PC-3 (cell line): ENCODE results near the gene COL5A2. TPM values are rescaled to one million over a fixed set of nuclear protein-coding genes. Genes with fewer than 3 reads are reported as not detected.

Source experiments
- ATAC-seq: fragments of 200-7000 bp; cut with Tn5 transposase; 2 replicates; pipeline ENCODE4 v1.9.1; 2020; ENCODE audit warnings: mild to moderate bottlenecking, moderate library complexity
- BruUV-seq: library from RNA; stranded (reverse); fragments of 400-500 nt; replicated peaks from 2 replicates; lab custom pipeline; 2021; lab: Mats Ljungman, UMichigan
- CTCF ChIA-PET: fragments of 300-600 bp; sonication (Branson Sonifier 250); formaldehyde crosslinking; loops from one replicate; lab custom pipeline; 2022; ENCODE audit warnings: antibody characterized with exemption; lab: Charles Lee
- POLR2A ChIA-PET: fragments of 300-600 bp; sonication (Branson Sonifier 250); formaldehyde crosslinking; loops from one replicate; lab custom pipeline; 2022; ENCODE audit warnings: antibody characterized with exemption; ENCODE audit not compliant: unreplicated experiment; lab: Charles Lee
- DNase-seq: peaks from one replicate; pipeline ENCODE4 v3.0.0-alpha.2; 2015
- H2AFZ ChIP-seq: fragments of 300-600 bp; sonication (generic); 2 replicates; pipeline ENCODE4 v1.6.0; 2016; ENCODE audit warnings: antibody characterized with exemption, low read length
- H3F3A ChIP-seq: fragments of 300-600 bp; sonication (generic); one replicate; pipeline ENCODE4 v1.6.0; 2017; ENCODE audit warnings: antibody characterized with exemption, low read length, control low read depth, mild to moderate bottlenecking; ENCODE audit not compliant: unreplicated experiment
- H3K27ac ChIP-seq: fragments of 300-600 bp; sonication (generic); 2 replicates; pipeline ENCODE4 v1.5.1; 2016; ENCODE audit warnings: mild to moderate bottlenecking, low read length
- H3K27me3 ChIP-seq: fragments of 300-600 bp; sonication (generic); 2 replicates; pipeline ENCODE4 v1.6.1; 2016; ENCODE audit warnings: low read length, mixed read lengths
- H3K36me3 ChIP-seq: fragments of 300-600 bp; sonication (generic); 2 replicates; pipeline ENCODE4 v1.6.1; 2016; ENCODE audit warnings: low read depth, mixed run types, low read length, mixed read lengths
- H3K4me1 ChIP-seq: fragments of 300-600 bp; sonication (generic); 2 replicates; pipeline ENCODE4 v1.5.1; 2016; ENCODE audit warnings: low read length; ENCODE audit not compliant: insufficient read depth
- H3K4me2 ChIP-seq: fragments of 300-600 bp; sonication (generic); 2 replicates; pipeline ENCODE4 v1.6.0; 2016; ENCODE audit warnings: low read length
- H3K4me3 ChIP-seq: fragments of 300-600 bp; sonication (generic); 2 replicates; pipeline ENCODE4 v1.5.1; 2016; ENCODE audit warnings: mild to moderate bottlenecking, low read length, mixed read lengths
- H3K79me2 ChIP-seq: fragments of 300-600 bp; sonication (generic); 2 replicates; pipeline ENCODE4 v1.6.1; 2017; ENCODE audit warnings: low read length, mixed read lengths
- H3K9ac ChIP-seq: fragments of 300-600 bp; sonication (generic); 2 replicates; pipeline ENCODE4 v1.6.0; 2016; ENCODE audit warnings: mild to moderate bottlenecking, low read length
- H3K9me2 ChIP-seq: fragments of 300-600 bp; sonication (generic); replicated peaks from 2 replicates; pipeline ENCODE4 v1.6.1; 2016; ENCODE audit warnings: mixed run types, low read length, mixed read lengths
- H3K9me3 ChIP-seq: fragments of 300-600 bp; sonication (generic); 2 replicates; pipeline ENCODE4 v1.6.1; 2016; ENCODE audit warnings: low read length, mixed read lengths
- H4K20me1 ChIP-seq: fragments of 300-600 bp; sonication (generic); 2 replicates; pipeline ENCODE4 v1.6.1; 2016; ENCODE audit warnings: low read length, mixed read lengths
- CTCF ChIP-seq: fragments of 300-600 bp; sonication (generic); conservative IDR thresholded peaks from 2 replicates; pipeline ENCODE4 v1.5.1; 2017; ENCODE audit warnings: antibody characterized with exemption, low read depth, mild to moderate bottlenecking, low read length
- EZH2 ChIP-seq: fragments of 300-600 bp; sonication (generic); IDR thresholded peaks from one replicate; pipeline ENCODE4 v1.6.1; 2017; ENCODE audit warnings: antibody characterized with exemption, mild to moderate bottlenecking, low read length; ENCODE audit not compliant: unreplicated experiment
- EZH2phosphoT487 ChIP-seq: fragments of 300-600 bp; sonication (generic); IDR thresholded peaks from 2 replicates; pipeline ENCODE4 v1.6.1; 2018; ENCODE audit warnings: mild to moderate bottlenecking, antibody characterized with exemption, low read length, borderline replicate concordance
- intact Hi-C: fragments of 100-400 bp; cut with micrococcal nuclease; formaldehyde crosslinking; loops from 2 replicates; pipeline ENCODE4 v1.9.0; 2023
- total RNA-seq: library from RNA; depleted of rRNA; stranded (reverse); fragments of >200 nt; gene quantifications from 2 replicates; pipeline ENCODE4 v1.2.3, GENCODE V29; 2014

The COL5A2 gene
- total RNA-seq, 1 experiment from 2014 or later: 56.2 TPM

GRCh38 chr2:189018631-189019030, 160.9 kb downstream of the COL5A2 start:
- CTCF ChIA-PET: no interaction called here
- Histone ChIP-seq H3F3A (no peaks in the 10 kb centered on the region), H3K27ac (no peak overlapping the region), H4K20me1 (no peaks in the 10 kb centered on the region), H3K4me2 (no peak overlapping the region), H3K9me2 (no peaks in the 10 kb centered on the region), H3K4me3 (no peak overlapping the region), H3K27me3 (no peaks in the 10 kb centered on the region), H3K9ac (no peak overlapping the region), H3K9me3 (no peaks in the 10 kb centered on the region), H3K36me3 (no peaks in the 10 kb centered on the region), H3K79me2 (no peaks in the 10 kb centered on the region), H3K4me1 (no peaks in the 10 kb centered on the region), H2AFZ (no peak overlapping the region)
- intact Hi-C loops: no loop called here
- ATAC-seq (no peak), DNase-seq (no peak)
- BruUV-seq: no TSS peak
- TF ChIP-seq EZH2 (no peak), EZH2phosphoT487 (no peak)
- POLR2A ChIA-PET: interaction anchor here (0.5 kb wide), 1 partner anchor 27 kb away, joined by 3 read pairs; no protein-coding TSS in a partner anchor

DNA sequence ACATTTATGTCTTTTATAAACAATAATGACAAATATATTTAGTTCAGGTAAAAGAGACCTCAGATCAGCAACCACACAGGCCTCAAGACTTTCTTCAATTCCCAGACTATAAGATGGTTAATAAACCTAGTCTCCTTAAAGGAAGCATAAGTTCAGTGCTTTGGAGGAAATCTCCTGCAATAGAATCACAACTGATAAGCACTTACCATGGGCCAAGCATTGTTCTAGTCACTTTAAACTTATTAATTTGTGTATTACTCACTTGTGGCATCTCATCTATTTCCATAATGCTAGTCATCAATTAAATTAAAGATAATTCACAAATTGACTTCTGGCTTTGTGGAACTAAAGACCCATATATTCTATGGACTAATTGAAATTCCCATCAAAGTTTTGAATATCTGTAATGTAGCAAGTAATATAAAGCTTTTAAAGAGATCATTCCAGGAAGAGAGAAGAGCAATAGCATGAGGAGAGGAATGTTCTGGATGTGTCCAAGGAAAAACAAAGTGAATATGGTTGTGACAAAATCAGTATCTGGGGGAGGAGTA, 163.2 kb downstream of the COL5A2 start:
- TF ChIP-seq EZH2 (no peak), CTCF (no peak), EZH2phosphoT487 (no peak)
- no peak for ATAC-seq
- H3K4me2 ChIP-seq: no peak overlapping the region
- ChIA-PET POLR2A (no interaction called here), CTCF (no interaction called here)
- H3K9ac ChIP-seq: no peak overlapping the region
- no peak overlapping the region for H3K4me3 ChIP-seq
- H3K4me1 ChIP-seq: no peaks in the 10 kb centered on the region
- H2AFZ ChIP-seq: no peak overlapping the region
- no peaks in the 10 kb centered on the region for H3K27me3 ChIP-seq
- H3K79me2 ChIP-seq: no peaks in the 10 kb centered on the region
- BruUV-seq: no TSS peak
- H3K36me3 ChIP-seq: no peaks in the 10 kb centered on the region
- H3K27ac ChIP-seq: no peak overlapping the region
- H3K9me2 ChIP-seq: no peaks in the 10 kb centered on the region
- H4K20me1 ChIP-seq: no peaks in the 10 kb centered on the region
- intact Hi-C loops: no loop called here
- no peaks in the 10 kb centered on the region for H3F3A ChIP-seq
- DNase-seq: no peak
- no peaks in the 10 kb centered on the region for H3K9me3 ChIP-seq

GRCh38 chr2:189015359-189015758, 164.2 kb downstream of the COL5A2 start:
- no TSS peak for BruUV-seq
- no peak overlapping the region for H3K27ac ChIP-seq
- no peaks in the 10 kb centered on the region for H3K27me3 ChIP-seq
- intact Hi-C loops: no loop called here
- TF ChIP-seq CTCF (no peak), EZH2phosphoT487 (no peak), EZH2 (no peak)
- H3K4me1 ChIP-seq: no peaks in the 10 kb centered on the region
- H3K9ac ChIP-seq: no peak overlapping the region
- H3K4me2 ChIP-seq: no peak overlapping the region
- no peaks in the 10 kb centered on the region for H3K9me2 ChIP-seq
- no peaks in the 10 kb centered on the region for H3K9me3 ChIP-seq
- no peak overlapping the region for H2AFZ ChIP-seq
- H3K36me3 ChIP-seq: no peaks in the 10 kb centered on the region
- CTCF ChIA-PET: no interaction called here
- no peaks in the 10 kb centered on the region for H3F3A ChIP-seq
- H3K4me3 ChIP-seq: no peak overlapping the region
- DNase-seq (no peak), ATAC-seq (no peak)
- no peaks in the 10 kb centered on the region for H4K20me1 ChIP-seq
- POLR2A ChIA-PET: no interaction called here
- H3K79me2 ChIP-seq: no peaks in the 10 kb centered on the region
